ENCODE measurements around the gene SULT1B1.

DNA sequence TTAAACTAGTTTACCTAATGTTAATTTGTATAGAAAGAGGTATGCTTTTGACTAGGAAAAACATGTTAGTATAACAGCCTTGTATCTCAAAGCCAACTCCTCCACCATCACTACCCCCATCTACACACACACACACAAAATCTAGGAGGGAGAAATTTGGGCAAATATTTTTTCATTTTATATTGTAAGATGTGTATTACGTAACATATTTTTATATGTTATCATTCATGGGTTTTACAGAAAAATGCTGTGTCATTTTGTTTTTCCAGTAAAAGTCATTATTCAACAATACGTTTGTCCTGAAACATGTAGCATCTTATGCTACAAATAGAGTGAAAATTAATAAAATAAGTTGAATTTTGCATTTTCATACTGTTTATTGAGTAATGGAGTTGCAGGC lies 3.0 kb downstream of the SULT1B1 start:
- TF ChIP-seq, protein P1, sequence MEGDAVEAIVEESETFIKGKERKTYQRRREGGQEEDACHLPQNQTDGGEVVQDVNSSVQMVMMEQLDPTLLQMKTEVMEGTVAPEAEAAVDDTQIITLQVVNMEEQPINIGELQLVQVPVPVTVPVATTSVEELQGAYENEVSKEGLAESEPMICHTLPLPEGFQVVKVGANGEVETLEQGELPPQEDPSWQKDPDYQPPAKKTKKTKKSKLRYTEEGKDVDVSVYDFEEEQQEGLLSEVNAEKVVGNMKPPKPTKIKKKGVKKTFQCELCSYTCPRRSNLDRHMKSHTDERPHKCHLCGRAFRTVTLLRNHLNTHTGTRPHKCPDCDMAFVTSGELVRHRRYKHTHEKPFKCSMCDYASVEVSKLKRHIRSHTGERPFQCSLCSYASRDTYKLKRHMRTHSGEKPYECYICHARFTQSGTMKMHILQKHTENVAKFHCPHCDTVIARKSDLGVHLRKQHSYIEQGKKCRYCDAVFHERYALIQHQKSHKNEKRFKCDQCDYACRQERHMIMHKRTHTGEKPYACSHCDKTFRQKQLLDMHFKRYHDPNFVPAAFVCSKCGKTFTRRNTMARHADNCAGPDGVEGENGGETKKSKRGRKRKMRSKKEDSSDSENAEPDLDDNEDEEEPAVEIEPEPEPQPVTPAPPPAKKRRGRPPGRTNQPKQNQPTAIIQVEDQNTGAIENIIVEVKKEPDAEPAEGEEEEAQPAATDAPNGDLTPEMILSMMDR (conservative IDR thresholded peaks at IDR 0.05 in 1 of 2, IDR thresholded peaks at IDR 0.05 in 1 of 2; ENCODE audit: low read depth in 1 of 2, low read length in 2 of 2), result no peak
- TF ChIP-seq EZH2 (IDR thresholded peaks at IDR 0.05; ENCODE audit: low read length, missing control alignments), result no peak
